DOHH2 (cell line): ENCODE measurements around the gene MYOF.

Experiments used
- H3F3A ChIP-seq: fragments of 200-600 bp; sonication (generic), shearing (Covaris generic); 2 replicates; pipeline ENCODE4 v1.6.0; 2016; ENCODE audit warnings: antibody characterized with exemption, mild to moderate bottlenecking; ENCODE audit not compliant: control insufficient read depth, insufficient read depth
- H3K27ac ChIP-seq: fragments of 200-600 bp; sonication (generic); 2 replicates; pipeline ENCODE4 v1.5.1; 2014; ENCODE audit warnings: low read depth, mild to moderate bottlenecking, low read length, moderate library complexity
- H3K27me3 ChIP-seq: fragments of 200-600 bp; sonication (generic); 2 replicates; pipeline ENCODE4 v1.6.1; 2014; ENCODE audit warnings: mild to moderate bottlenecking, low read length, mixed read lengths; ENCODE audit not compliant: control insufficient read depth
- H3K36me3 ChIP-seq: fragments of 200-600 bp; sonication (generic); 2 replicates; pipeline ENCODE4 v1.6.1; 2014; ENCODE audit warnings: mild to moderate bottlenecking, low read length, moderate library complexity, mixed read lengths; ENCODE audit not compliant: control insufficient read depth
- H3K4me1 ChIP-seq: fragments of 200-600 bp; sonication (generic); 2 replicates; pipeline ENCODE4 v1.6.1; 2014; ENCODE audit warnings: mild to moderate bottlenecking, low read length, mixed read lengths; ENCODE audit not compliant: control insufficient read depth
- H3K4me2 ChIP-seq: fragments of 200-600 bp; sonication (generic); 2 replicates; pipeline ENCODE4 v1.6.0; 2014; ENCODE audit warnings: mild to moderate bottlenecking, low read length, moderate library complexity
- H3K4me3 ChIP-seq: fragments of 200-600 bp; sonication (generic); 2 replicates; pipeline ENCODE4 v1.5.1; 2014; ENCODE audit warnings: mild to moderate bottlenecking, low read length, mixed read lengths
- H3K79me2 ChIP-seq: fragments of 200-600 bp; sonication (generic); 2 replicates; pipeline ENCODE4 v1.6.1; 2014; ENCODE audit warnings: mild to moderate bottlenecking, low read length, mixed read lengths; ENCODE audit not compliant: control insufficient read depth
- H3K9me2 ChIP-seq: fragments of 200-600 bp; sonication (generic); replicated peaks from 2 replicates; pipeline ENCODE4 v1.6.1; 2014; ENCODE audit warnings: mild to moderate bottlenecking, low read length, mixed read lengths; ENCODE audit not compliant: control insufficient read depth
- H3K9me3 ChIP-seq: fragments of 200-600 bp; sonication (generic); 2 replicates; pipeline ENCODE4 v1.6.1; 2014; ENCODE audit warnings: antibody characterized with exemption, low read length, mixed read lengths; ENCODE audit not compliant: control insufficient read depth, insufficient read depth
- H4K20me1 ChIP-seq: fragments of 200-600 bp; sonication (generic); 2 replicates; pipeline ENCODE4 v1.6.0; 2014; ENCODE audit warnings: low read depth, mild to moderate bottlenecking, antibody characterized with exemption, low read length, moderate library complexity; ENCODE audit not compliant: control insufficient read depth, insufficient read depth
- CTCF ChIP-seq: fragments of 200-600 bp; sonication (generic); IDR thresholded peaks from one replicate; pipeline ENCODE4 v1.5.1; 2014; ENCODE audit warnings: antibody characterized with exemption, mild to moderate bottlenecking, low read depth, low read length; ENCODE audit not compliant: poor library complexity, severe bottlenecking
- EZH2phosphoT487 ChIP-seq: fragments of 200-600 bp; sonication (generic); IDR thresholded peaks from 2 replicates; pipeline ENCODE4 v1.6.1; 2017; ENCODE audit warnings: borderline replicate concordance, mild to moderate bottlenecking, antibody characterized with exemption, low read length, moderate library complexity, mixed read lengths

Gene MYOF

GRCh38 chr10:93473161-93473560 is 9.0 kb downstream of the MYOF start:
- no peaks in the 10 kb centered on the region for H3K79me2 ChIP-seq
- no peaks in the 10 kb centered on the region for H3K4me1 ChIP-seq
- no peaks in the 10 kb centered on the region for H3F3A ChIP-seq
- no peaks in the 10 kb centered on the region for H3K9me2 ChIP-seq
- H3K4me2 ChIP-seq: no peak overlapping the region
- H3K36me3 ChIP-seq: no peaks in the 10 kb centered on the region
- no peaks in the 10 kb centered on the region for H4K20me1 ChIP-seq
- no peak overlapping the region for H3K27ac ChIP-seq
- no peak overlapping the region for H3K4me3 ChIP-seq
- H3K27me3 ChIP-seq: no peaks in the 10 kb centered on the region
- TF ChIP-seq EZH2phosphoT487 (no peak), CTCF (no peak)
- H3K9me3 ChIP-seq: no peaks in the 10 kb centered on the region

GRCh38 chr10:93471110-93471651 is 11.0 kb downstream of the MYOF start:
- H3K4me1 ChIP-seq: no peaks in the 10 kb centered on the region

GRCh38 chr10:93469454-93469853 is 12.7 kb downstream of the MYOF start:
- Histone ChIP-seq H3K4me3 (no peak overlapping the region), H3K9me3 (no peaks in the 10 kb centered on the region), H3K27ac (no peak overlapping the region), H3K36me3 (no peaks in the 10 kb centered on the region), H3K4me2 (no peak overlapping the region), H3K9me2 (no peaks in the 10 kb centered on the region), H3K79me2 (no peaks in the 10 kb centered on the region), H3F3A (no peaks in the 10 kb centered on the region), H4K20me1 (no peaks in the 10 kb centered on the region), H3K27me3 (no peaks in the 10 kb centered on the region), H3K4me1 (no peaks in the 10 kb centered on the region)
- TF ChIP-seq EZH2phosphoT487 (no peak), CTCF (no peak)

More at GRCh38 chr10:93471110-93471651, 11.0 kb downstream of the MYOF start:
- TF ChIP-seq EZH2phosphoT487: no peak
- TF ChIP-seq CTCF: no peak
- no peaks in the 10 kb centered on the region for H3K9me2 ChIP-seq
- no peaks in the 10 kb centered on the region for H3F3A ChIP-seq
- H3K79me2 ChIP-seq: no peaks in the 10 kb centered on the region
- no peaks in the 10 kb centered on the region for H3K27me3 ChIP-seq
- no peak overlapping the region for H3K4me3 ChIP-seq
- H3K9me3 ChIP-seq: no peaks in the 10 kb centered on the region
- H3K36me3 ChIP-seq: no peaks in the 10 kb centered on the region
- H3K4me2 ChIP-seq: no peak overlapping the region
- H4K20me1 ChIP-seq: no peaks in the 10 kb centered on the region
- H3K27ac ChIP-seq: no peak overlapping the region
